Kidney glomerular epithelial cell (primary cell): ENCODE measurements around the gene PPP1R37.
"Not testable (repeated sequence)": the region's sequence is repeated elsewhere in the genome, so short reads cannot be mapped to it uniquely, and the experiment has no call there.

ENCODE experiments used
- DNase-seq: peaks from one replicate; lab custom pipeline; 2025; lab: John Stamatoyannopoulos, UW

The PPP1R37 gene

GRCh38 chr19:45115809-45116615 lies 23.0 kb downstream of the PPP1R37 start:
- no peak for DNase-seq

- no peak for DNase-seq
Observed at GRCh38 chr19:45117167-45117594, 24.2 kb downstream of the PPP1R37 start.

- no peak for DNase-seq
Observed at GRCh38 chr19:45117671-45118070, 24.7 kb downstream of the PPP1R37 start.

- DNase-seq = no peak
Observed at GRCh38 chr19:45118106-45118505, 25.1 kb downstream of the PPP1R37 start.

GRCh38 chr19:45118591-45119355 lies 25.8 kb downstream of the PPP1R37 start:
- DNase-seq = not testable (repeated sequence)

- no peak for DNase-seq
Observed at GRCh38 chr19:45119582-45119981, 26.6 kb downstream of the PPP1R37 start.

GRCh38 chr19:45121827-45122345 lies 28.9 kb downstream of the PPP1R37 start:
- no peak for DNase-seq

- no peak for DNase-seq
Observed at GRCh38 chr19:45122832-45123231, 29.9 kb downstream of the PPP1R37 start.

GRCh38 chr19:45123440-45123850 lies 30.5 kb downstream of the PPP1R37 start:
- no peak for DNase-seq

- no peak for DNase-seq
Observed at GRCh38 chr19:45124021-45124420, 31.0 kb downstream of the PPP1R37 start.

GRCh38 chr19:45125360-45125759 lies 32.4 kb downstream of the PPP1R37 start:
- no peak for DNase-seq

- peak; percentile 39 for DNase-seq
Observed at GRCh38 chr19:45125975-45126493, 33.1 kb downstream of the PPP1R37 start.

GRCh38 chr19:45126654-45127053 lies 33.7 kb downstream of the PPP1R37 start:
- DNase-seq = no peak

GRCh38 chr19:45128146-45128545 lies 35.2 kb downstream of the PPP1R37 start:
- no peak for DNase-seq

- no peak for DNase-seq
Observed at GRCh38 chr19:45128806-45129205, 35.8 kb downstream of the PPP1R37 start.

GRCh38 chr19:45130236-45130635 lies 37.3 kb downstream of the PPP1R37 start:
- DNase-seq = no peak

- DNase-seq = peak; percentile 32
Observed at GRCh38 chr19:45130888-45131615, 38.1 kb downstream of the PPP1R37 start.

- no peak for DNase-seq
Observed at GRCh38 chr19:45133661-45134060, 40.7 kb downstream of the PPP1R37 start.

- DNase-seq = no peak
Observed at GRCh38 chr19:45135176-45135885, 42.4 kb downstream of the PPP1R37 start.

- DNase-seq = no peak
Observed at GRCh38 chr19:45136507-45137178, 43.7 kb downstream of the PPP1R37 start.
